HepG2 (cell line): Measurements from ENCODE around the gene KIF1B. TPM values are rescaled to one million over a fixed set of nuclear protein-coding genes. Genes with fewer than 3 reads are reported as not detected.
A peak's percentile ranks its signal among the peaks of the same experiment; 100 is the strongest.

ENCODE experiments used
- AKAP8 ChIP-seq: sonication (generic); formaldehyde crosslinking; IDR thresholded peaks from 2 replicates; pipeline ENCODE4 v1.5.1; 2020; ENCODE audit warnings: mild to moderate bottlenecking, missing genetic modification reagents
- CERS6 ChIP-seq: sonication (generic); formaldehyde crosslinking; IDR thresholded peaks from 2 replicates; pipeline ENCODE4 v1.5.0; 2020; ENCODE audit warnings: missing genetic modification reagents
- CSRNP1 ChIP-seq: sonication (generic); formaldehyde crosslinking; IDR thresholded peaks from 2 replicates; pipeline ENCODE4 v1.8.1; 2023; ENCODE audit warnings: mild to moderate bottlenecking, missing genetic modification reagents
- EED ChIP-seq: sonication (generic); formaldehyde crosslinking; IDR thresholded peaks from 2 replicates; pipeline ENCODE4 v1.5.0; 2020; ENCODE audit warnings: mild to moderate bottlenecking, missing genetic modification reagents
- EP300 ChIP-seq, 3 experiments: sonication (generic) in 1 of 3; formaldehyde crosslinking in 1 of 3; IDR thresholded peaks; 2 replicates each; pipeline versions ENCODE4 v1.5.1 to v1.6.1; 2011 to 2020; ENCODE audit warnings: low read depth in 2 of 3, low read length in 2 of 3, borderline replicate concordance in 1 of 3, improper control_type of control experiment in 1 of 3, mild to moderate bottlenecking in 1 of 3, missing genetic modification reagents in 1 of 3, moderate library complexity in 1 of 3
- GABPB1 ChIP-seq: IDR thresholded peaks from 2 replicates; pipeline ENCODE4 v1.6.1; 2016; ENCODE audit warnings: mild to moderate bottlenecking, missing genetic modification reagents, moderate library complexity, missing compliant biosample characterization
- HNF1A ChIP-seq, 2 experiments: sonication (generic) in 1 of 2; formaldehyde crosslinking in 1 of 2; IDR thresholded peaks; 2 replicates each; pipeline versions ENCODE4 v1.4.0 to v1.6.1; 2016 to 2020; ENCODE audit warnings: borderline replicate concordance in 1 of 2, low read depth in 1 of 2, mild to moderate bottlenecking in 1 of 2, missing genetic modification reagents in 1 of 2
- HNRNPL ChIP-seq: fragments of 200-400 bp; formaldehyde crosslinking; IDR thresholded peaks from 2 replicates; pipeline ENCODE4 v1.6.1; 2017; ENCODE audit warnings: mild to moderate bottlenecking, low read depth, low read length
- MBNL3 ChIP-seq: fragments of 250-450 bp; sonication (Bioruptor Pico); conservative IDR thresholded peaks from 2 replicates; pipeline ENCODE4 v1.8.0; 2022; ENCODE audit warnings: mild to moderate bottlenecking, inconsistent platforms
- SNRNP70 ChIP-seq: fragments of 200-400 bp; formaldehyde crosslinking; IDR thresholded peaks from 2 replicates; pipeline ENCODE4 v1.6.1; 2017; ENCODE audit warnings: mild to moderate bottlenecking, low read depth, low read length, moderate library complexity
- SP140L ChIP-seq: sonication (generic); formaldehyde crosslinking; IDR thresholded peaks from 2 replicates; pipeline ENCODE4 v1.4.0; 2020; ENCODE audit warnings: missing genetic modification reagents, borderline replicate concordance
- ZNF143 ChIP-seq: sonication (generic); formaldehyde crosslinking; IDR thresholded peaks from 2 replicates; pipeline ENCODE4 v1.4.0; 2020; ENCODE audit warnings: missing genetic modification reagents
- ZNF205 ChIP-seq: IDR thresholded peaks from 2 replicates; pipeline ENCODE4 v1.6.1; 2018; ENCODE audit warnings: missing biosample characterization, missing genetic modification reagents
- ZNF329 ChIP-seq: sonication (generic); formaldehyde crosslinking; IDR thresholded peaks from 2 replicates; pipeline ENCODE4 v1.9.0; 2021; ENCODE audit warnings: low read depth, mild to moderate bottlenecking, missing genetic modification reagents
- ZNF33A ChIP-seq: sonication (generic); formaldehyde crosslinking; IDR thresholded peaks from 2 replicates; pipeline ENCODE4 v1.5.1; 2020; ENCODE audit warnings: missing genetic modification reagents, mild to moderate bottlenecking, moderate library complexity, borderline replicate concordance
- ZNF468 ChIP-seq: sonication (generic); formaldehyde crosslinking; IDR thresholded peaks from 2 replicates; pipeline ENCODE4 v1.8.0; 2022; ENCODE audit warnings: mild to moderate bottlenecking, moderate library complexity, missing genetic modification reagents
- ZXDC ChIP-seq: sonication (generic); formaldehyde crosslinking; IDR thresholded peaks from 2 replicates; pipeline ENCODE4 v1.5.0; 2020; ENCODE audit warnings: mild to moderate bottlenecking, missing genetic modification reagents
- polyA plus RNA-seq, 8 experiments: library from polyadenylated mRNA; depleted of rRNA in 3 of 8; stranded (reverse) in 7 of 8; unstranded in 1 of 8; fragments of >200 nt; fragmentation: Illumina TruSeq in 4 of 8; extraction: Trizol in 4 of 8; gene quantifications; 2 replicates each; pipeline versions ENCODE4 v1.2.1 to v1.2.3, GENCODE V29; 2011 to 2016; ENCODE audit warnings: low read depth in 4 of 8, missing spikeins in 1 of 8, mixed read lengths in 1 of 8; ENCODE audit not compliant: insufficient read depth in 1 of 8
- total RNA-seq, 5 experiments: library from RNA; depleted of rRNA; stranded (reverse); fragments of >200 nt; fragmentation: Illumina TruSeq; extraction: Trizol; gene quantifications; 2 replicates each; pipeline ENCODE4 v1.2.3, GENCODE V29; 2016; ENCODE audit warnings: low read depth in 1 of 5

Gene KIF1B
- total and polyA plus RNA-seq, 2 of the 13 experiments (the other 11 are each of a cell fraction or from before 2014, with no cell fraction given), result 26.7 to 32.5 TPM

GRCh38 chr1:10209905-10210810 lies at the start of gene KIF1B (continued):
- no peak for TF ChIP-seq ZXDC
- no peak for TF ChIP-seq EED
- no peak for TF ChIP-seq SNRNP70
- TF ChIP-seq HNRNPL, result peak; percentile 57; the same call in 1 of the 2 replicates
- TF ChIP-seq ZNF205 (CRISPR knock-in tag), result 0 out of 2 replicates have a peak, but pooled peaks have one; percentile 12
- TF ChIP-seq CERS6 (CRISPR knock-in tag), result no peak
- TF ChIP-seq ZNF468 (CRISPR knock-in tag), result no peak
- TF ChIP-seq MBNL3, result no peak
- TF ChIP-seq SP140L, result no peak
- TF ChIP-seq HNF1A (IDR thresholded peaks at IDR 0.05; ENCODE audit: low read depth), result no peak
- TF ChIP-seq HNF1A (CRISPR knock-in tag; IDR thresholded peaks at IDR 0.05; ENCODE audit: borderline replicate concordance), result no peak
- TF ChIP-seq AKAP8 (CRISPR knock-in tag), result no peak
- TF ChIP-seq ZNF33A, result 0 out of 2 replicates have a peak, but pooled peaks have one; percentile 55
- TF ChIP-seq EP300 (IDR thresholded peaks at IDR 0.05; ENCODE audit: low read depth in 2 of 2, low read length in 2 of 2), result no peak
- TF ChIP-seq EP300 (CRISPR knock-in tag; IDR thresholded peaks at IDR 0.05; ENCODE audit: borderline replicate concordance), result no peak
- no peak for TF ChIP-seq ZNF329 (CRISPR knock-in tag)
- peak; percentile 89 for TF ChIP-seq GABPB1 (CRISPR knock-in tag)
- TF ChIP-seq ZNF143, result no peak
- TF ChIP-seq CSRNP1 (CRISPR knock-in tag), result peak; percentile 52; the same call in 1 of the 2 replicates
